ENCODE data around the gene LMTK3. TPM values are rescaled to one million over a fixed set of nuclear protein-coding genes. Genes with fewer than 3 reads are reported as not detected.
A peak's percentile ranks its signal among the peaks of the same experiment; 100 is the strongest.

The LMTK3 gene
- total RNA-seq, 2 experiments from 2014 or later = 10.2 to 12.8 TPM

DNA sequence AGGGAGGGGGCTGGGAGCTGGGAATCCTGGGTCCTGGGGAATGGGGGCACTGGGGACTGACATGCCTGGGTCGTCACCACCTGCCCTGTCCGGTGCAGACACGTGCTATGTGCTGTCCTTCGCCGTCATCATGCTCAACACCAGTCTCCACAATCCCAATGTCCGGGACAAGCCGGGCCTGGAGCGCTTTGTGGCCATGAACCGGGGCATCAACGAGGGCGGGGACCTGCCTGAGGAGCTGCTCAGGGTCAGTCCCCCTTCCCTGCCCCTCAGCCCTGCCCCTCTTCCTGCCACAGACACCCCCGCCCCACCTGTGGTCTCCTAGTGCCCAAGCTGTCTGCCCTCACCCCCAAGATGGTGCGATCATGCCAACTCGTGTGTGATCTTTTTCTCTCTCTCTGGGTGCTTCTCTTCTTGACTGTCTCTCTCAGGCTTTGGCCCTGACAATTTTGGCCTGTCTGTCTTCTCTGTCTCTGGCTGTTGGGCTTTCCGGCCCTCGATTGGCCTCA is 37.5 kb downstream of the LMTK3 start:
- H3K9me3 Mint-ChIP-seq = no peaks in the 10 kb centered on the region
- H3K36me3 Mint-ChIP-seq = peaks cover 17% of the 10 kb centered on the region
- no peak overlapping the region for H3K27ac Mint-ChIP-seq
- no peak for DNase-seq
- H3K27me3 Mint-ChIP-seq = no peaks in the 10 kb centered on the region
- ATAC-seq (ENCODE audit: low read depth) = no peak
- H3K4me3 Mint-ChIP-seq = no peak overlapping the region
- peaks cover 12% of the 10 kb centered on the region for H3K4me1 Mint-ChIP-seq
- POLR2A ChIA-PET = no interaction called here

DNA sequence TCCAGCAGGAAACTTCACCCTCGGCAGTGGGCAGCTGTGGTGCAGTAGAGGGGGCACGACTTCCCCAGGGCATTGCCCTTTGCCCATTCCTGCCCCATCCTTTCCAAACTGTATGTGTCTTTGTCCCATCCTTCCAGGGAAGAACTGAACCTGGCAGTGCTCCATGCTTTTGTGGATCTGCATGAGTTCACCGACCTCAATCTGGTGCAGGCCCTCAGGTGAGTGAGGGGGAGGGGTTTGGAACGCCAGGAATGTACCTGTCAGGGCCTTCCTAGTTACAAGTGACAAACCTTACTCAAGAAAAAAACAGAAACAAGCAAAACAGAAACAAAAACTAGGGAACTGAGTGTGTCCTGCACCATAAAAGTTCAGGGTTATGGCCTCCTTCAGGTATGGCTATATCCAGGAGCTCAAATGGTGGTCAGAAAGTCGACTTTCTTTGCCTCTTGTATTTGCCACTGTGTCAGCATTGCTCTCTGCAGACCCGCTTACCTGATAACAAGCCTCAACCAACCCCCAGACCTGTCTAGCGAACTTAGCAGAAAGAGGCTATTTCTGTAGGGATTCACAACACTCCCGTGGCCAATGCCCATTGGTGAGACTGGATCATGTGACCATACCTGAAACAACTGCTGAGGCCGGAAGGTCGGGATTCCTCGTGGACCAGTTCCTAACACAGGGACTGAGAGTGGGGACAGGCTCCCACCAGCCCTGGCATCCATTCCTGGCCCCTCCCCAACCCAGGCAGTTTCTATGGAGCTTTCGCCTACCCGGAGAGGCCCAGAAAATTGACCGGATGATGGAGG is 38.3 kb downstream of the LMTK3 start:
- DNase-seq (no peak), ATAC-seq (ENCODE audit: low read depth) (no peak)
- Mint-ChIP-seq H3K9me3 (no peaks in the 10 kb centered on the region), H3K27me3 (no peaks in the 10 kb centered on the region), H3K27ac (no peak overlapping the region), H3K36me3 (peaks cover 17% of the 10 kb centered on the region), H3K4me1 (peaks cover 14% of the 10 kb centered on the region), H3K4me3 (no peak overlapping the region)
- POLR2A ChIA-PET = interaction anchor here (0.5 kb wide), 1 partner anchor 109 kb away, joined by 4 read pairs; the partner anchor contains the start of genes SYNGR4 and TMEM143

DNA sequence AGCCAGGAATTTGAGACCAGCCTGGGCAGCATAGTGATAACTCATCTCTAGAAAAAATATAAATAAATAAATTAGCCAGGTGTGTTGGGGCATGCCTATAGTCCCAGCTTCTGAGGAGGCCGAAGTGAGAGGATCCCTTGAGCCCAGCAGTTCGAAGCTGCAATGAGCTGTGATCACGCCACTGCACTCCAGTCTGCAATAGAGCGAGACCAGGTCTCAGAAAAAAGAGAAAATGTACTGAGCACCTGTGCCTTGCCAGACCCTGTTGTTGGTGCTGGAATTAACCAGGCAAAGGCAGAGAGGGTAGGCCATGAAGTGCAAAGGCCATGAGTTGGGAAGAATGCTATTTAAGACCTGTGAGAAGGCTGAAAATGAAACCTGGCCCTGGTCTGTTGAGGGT is 39.8 kb downstream of the LMTK3 start:
- Mint-ChIP-seq H3K9me3 (no peaks in the 10 kb centered on the region), H3K27ac (no peak overlapping the region), H3K36me3 (peaks cover 17% of the 10 kb centered on the region), H3K27me3 (no peaks in the 10 kb centered on the region), H3K4me1 (peaks cover 19% of the 10 kb centered on the region), H3K4me3 (no peak overlapping the region)
- ATAC-seq (ENCODE audit: low read depth) = no peak
- no peak for DNase-seq
- POLR2A ChIA-PET = no interaction called here

DNA sequence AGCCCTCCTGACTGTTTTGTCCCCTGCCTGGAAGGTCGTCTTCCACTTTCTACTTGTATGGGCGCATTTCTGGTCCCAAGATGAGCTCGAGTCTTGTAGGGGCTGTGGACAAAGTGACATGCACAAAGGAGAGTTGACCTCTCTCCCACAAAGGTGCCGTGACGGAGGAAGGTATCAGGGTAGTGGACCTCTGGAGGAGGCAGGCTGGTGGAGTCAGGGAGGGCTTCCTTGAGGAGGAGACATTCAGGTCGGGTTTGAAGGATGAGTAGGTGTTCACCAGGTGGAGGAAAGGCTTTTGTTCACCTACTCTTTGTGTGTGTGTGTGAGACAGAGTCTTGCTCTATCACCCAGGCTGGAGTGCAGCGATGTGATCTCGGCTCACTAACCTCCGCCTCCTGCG is 40.8 kb downstream of the LMTK3 start:
- DNase-seq (no peak), ATAC-seq (ENCODE audit: low read depth) (no peak)
- peaks cover 17% of the 10 kb centered on the region for H3K36me3 Mint-ChIP-seq
- H3K27ac Mint-ChIP-seq = peak overlapping the region; percentile 55
- no peaks in the 10 kb centered on the region for H3K27me3 Mint-ChIP-seq
- no peaks in the 10 kb centered on the region for H3K9me3 Mint-ChIP-seq
- peak overlapping the region; percentile 84 for H3K4me3 Mint-ChIP-seq
- H3K4me1 Mint-ChIP-seq = peaks cover 19% of the 10 kb centered on the region
- POLR2A ChIA-PET = interaction anchor here (1.2 to 2.0 kb wide), 4 partner anchors 7 to 107 kb away, joined by 3 to 20 read pairs (median 4); partner anchors contain the start of genes SYNGR4 and TMEM143

DNA sequence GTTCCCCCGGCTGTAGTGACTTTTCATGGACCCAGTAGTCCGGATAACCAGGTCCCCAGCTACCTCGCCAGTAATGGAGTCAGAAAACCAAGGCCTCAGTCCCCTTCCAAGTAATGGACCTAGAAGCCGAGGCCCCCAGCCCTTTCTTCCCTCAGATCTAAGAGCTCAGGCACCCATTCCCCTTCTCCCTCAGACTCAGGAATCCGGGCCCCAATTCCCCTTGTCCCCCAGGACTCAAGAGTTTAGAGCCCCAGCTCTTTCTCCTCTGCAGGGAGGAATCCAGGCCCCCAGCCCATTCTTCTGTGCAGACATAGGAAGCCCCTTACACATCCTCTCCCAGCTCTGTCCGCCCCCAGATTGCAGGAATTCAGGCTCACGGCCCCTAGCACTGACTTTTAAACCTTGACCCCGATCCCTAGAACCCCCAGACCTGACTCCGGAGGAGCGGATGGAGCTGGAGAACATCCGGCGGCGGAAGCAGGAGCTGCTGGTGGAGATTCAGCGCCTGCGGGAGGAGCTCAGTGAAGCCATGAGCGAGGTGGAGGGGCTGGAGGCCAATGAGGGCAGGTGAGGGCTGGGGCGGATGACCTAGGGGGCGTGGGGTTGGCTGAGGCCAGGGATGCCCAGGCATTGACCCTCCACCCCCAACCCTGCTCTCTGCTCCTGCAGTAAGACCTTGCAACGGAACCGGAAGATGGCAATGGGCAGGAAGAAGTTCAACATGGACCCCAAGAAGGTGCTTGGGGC is 41.5 kb downstream of the LMTK3 start:
- H3K27ac Mint-ChIP-seq = peak overlapping the region; percentile 60
- POLR2A ChIA-PET = interaction anchor here (1.1 to 2.0 kb wide), 6 partner anchors 8 to 107 kb away, joined by 3 to 20 read pairs (median 4); partner anchors contain the start of genes SYNGR4 and TMEM143
- ATAC-seq (ENCODE audit: low read depth) (no peak), DNase-seq (no peak)
- peaks cover 13% of the 10 kb centered on the region for H3K36me3 Mint-ChIP-seq
- no peaks in the 10 kb centered on the region for H3K27me3 Mint-ChIP-seq
- peaks cover 19% of the 10 kb centered on the region for H3K4me1 Mint-ChIP-seq
- H3K4me3 Mint-ChIP-seq = peak overlapping the region; percentile 84
- no peaks in the 10 kb centered on the region for H3K9me3 Mint-ChIP-seq

GRCh38 chr19:48469289-48469881 is 42.2 kb downstream of the LMTK3 start, which contains the start of gene CYTH2:
CYTH2 (plus strand) TSS chr19:48469369; CDS start chr19:48469508, 139 bp downstream.
- Mint-ChIP-seq H3K4me1 (peaks cover 19% of the 10 kb centered on the region), H3K36me3 (peaks cover 13% of the 10 kb centered on the region), H3K4me3 (peak within 1 kb of the TSS; percentile 84), H3K27me3 (no peaks in the 10 kb centered on the region), H3K9me3 (no peaks in the 10 kb centered on the region), H3K27ac (peak within 1 kb of the TSS; percentile 85)
- POLR2A ChIA-PET = interaction anchor here (1.1 to 2.0 kb wide), 4 partner anchors 9 to 23 kb away, joined by 3 to 20 read pairs (median 4); no protein-coding TSS in a partner anchor
- ATAC-seq (ENCODE audit: low read depth) (peak; percentile 24), DNase-seq (peak; percentile 81)

GRCh38 chr19:48468772-48469288 is 42.8 kb downstream of the LMTK3 start:
- DNase-seq = peak; percentile 94
- ATAC-seq (ENCODE audit: low read depth) = peak; percentile 95
- POLR2A ChIA-PET = interaction anchor here (1.1 to 1.3 kb wide), 2 partner anchors 138 to 265 kb away, joined by 3 read pairs; no protein-coding TSS in a partner anchor
- Mint-ChIP-seq H3K36me3 (peaks cover 12% of the 10 kb centered on the region), H3K4me1 (peaks cover 21% of the 10 kb centered on the region), H3K27me3 (no peaks in the 10 kb centered on the region), H3K9me3 (no peaks in the 10 kb centered on the region), H3K4me3 (peak overlapping the region; percentile 84), H3K27ac (peak overlapping the region; percentile 85)

DNA sequence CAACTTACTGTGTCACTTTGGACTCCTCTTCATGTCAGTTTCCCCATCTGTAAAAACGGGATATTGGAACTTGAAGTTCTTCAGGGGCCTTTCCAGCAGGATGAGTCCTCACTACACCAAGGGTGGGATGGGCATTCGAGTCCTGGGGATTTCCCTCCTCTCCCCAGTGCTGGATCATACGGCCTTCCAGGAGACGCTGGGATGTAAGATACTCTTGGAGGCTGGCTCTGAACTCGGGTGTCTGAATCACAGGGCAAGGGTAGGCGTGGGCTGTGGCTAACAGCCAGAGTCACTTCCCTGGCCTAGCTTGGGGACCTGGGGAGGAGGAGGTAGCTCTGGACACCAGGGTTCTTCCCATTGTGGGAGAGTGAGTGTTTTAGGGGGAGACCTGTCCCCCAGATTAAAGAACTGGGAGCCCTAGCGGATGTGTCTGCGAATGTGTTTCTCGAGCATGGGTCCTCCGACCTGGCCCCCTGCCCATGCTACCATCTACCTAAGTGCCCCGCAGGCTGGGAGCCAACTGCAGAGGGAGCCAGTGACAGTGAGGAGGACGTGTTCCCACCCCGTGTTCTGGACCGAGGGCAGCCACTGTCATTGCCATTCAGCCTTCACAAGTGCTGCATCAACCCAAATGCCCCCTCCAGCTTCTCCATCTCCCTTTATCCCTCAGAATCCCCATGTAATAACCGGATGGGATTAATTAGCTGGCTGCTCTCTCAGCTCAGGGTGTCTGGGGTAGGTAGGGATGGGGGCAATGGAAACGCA is 44.9 kb downstream of the LMTK3 start:
- no peak overlapping the region for H3K4me3 Mint-ChIP-seq
- peaks cover 3% of the 10 kb centered on the region for H3K36me3 Mint-ChIP-seq
- peaks cover 17% of the 10 kb centered on the region for H3K4me1 Mint-ChIP-seq
- POLR2A ChIA-PET = interaction anchor here (0.9 to 1.2 kb wide), 3 partner anchors 8 to 104 kb away, joined by 3 to 8 read pairs (median 3); partner anchors contain the start of gene GRWD1
- no peak for DNase-seq
- H3K27ac Mint-ChIP-seq = no peak overlapping the region
- no peak for ATAC-seq (ENCODE audit: low read depth)
- H3K9me3 Mint-ChIP-seq = no peaks in the 10 kb centered on the region
- no peaks in the 10 kb centered on the region for H3K27me3 Mint-ChIP-seq

DNA sequence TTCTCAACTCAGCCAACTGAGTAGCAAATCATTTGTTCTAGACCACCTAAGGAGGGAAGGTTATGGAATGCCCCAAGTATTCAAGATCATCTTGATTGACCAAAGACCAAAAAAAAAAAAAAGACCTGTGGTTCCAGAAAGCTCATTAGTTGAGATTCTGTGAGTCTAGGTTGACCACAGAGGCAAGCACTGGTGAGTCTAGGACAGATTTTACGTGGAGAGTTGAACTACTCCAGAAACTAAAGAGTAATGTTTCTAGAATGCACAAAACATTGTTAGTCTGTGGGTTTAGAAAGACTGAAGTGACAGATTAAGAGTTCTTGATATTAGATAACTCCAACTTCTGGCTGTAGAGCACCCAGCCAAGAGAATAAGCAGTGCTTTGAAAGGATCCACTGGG is 46.4 kb downstream of the LMTK3 start:
- ATAC-seq (ENCODE audit: low read depth) = no peak
- Mint-ChIP-seq H3K4me1 (peaks cover 13% of the 10 kb centered on the region), H3K9me3 (no peaks in the 10 kb centered on the region), H3K27me3 (no peaks in the 10 kb centered on the region), H3K4me3 (no peak overlapping the region), H3K36me3 (peaks cover 1% of the 10 kb centered on the region), H3K27ac (no peak overlapping the region)
- POLR2A ChIA-PET = no interaction called here
- no peak for DNase-seq

DNA sequence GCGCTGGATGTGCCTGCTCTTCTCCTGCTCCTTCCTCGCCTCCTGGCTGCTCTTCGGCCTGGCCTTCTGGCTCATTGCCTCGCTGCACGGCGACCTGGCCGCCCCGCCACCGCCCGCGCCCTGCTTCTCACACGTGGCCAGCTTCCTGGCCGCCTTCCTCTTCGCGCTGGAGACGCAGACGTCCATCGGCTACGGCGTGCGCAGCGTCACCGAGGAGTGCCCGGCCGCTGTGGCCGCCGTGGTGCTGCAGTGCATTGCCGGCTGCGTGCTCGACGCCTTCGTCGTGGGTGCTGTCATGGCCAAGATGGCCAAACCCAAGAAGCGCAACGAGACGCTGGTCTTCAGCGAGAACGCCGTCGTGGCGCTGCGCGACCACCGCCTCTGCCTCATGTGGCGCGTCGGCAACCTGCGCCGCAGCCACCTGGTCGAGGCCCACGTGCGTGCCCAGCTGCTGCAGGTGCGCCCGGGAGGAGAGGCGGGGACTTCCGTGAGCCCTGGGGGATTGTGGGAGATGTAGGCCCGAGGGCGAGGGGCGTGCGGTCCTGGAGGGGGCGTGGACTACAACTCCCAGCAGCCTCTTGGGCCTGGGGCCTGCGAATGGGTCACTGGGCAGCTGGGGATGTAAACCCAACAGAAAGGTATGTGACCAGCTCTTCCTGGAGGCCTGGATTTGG is 49.5 kb downstream of the LMTK3 start:
- H3K4me1 Mint-ChIP-seq = peaks cover 3% of the 10 kb centered on the region
- H3K4me3 Mint-ChIP-seq = no peak overlapping the region
- no peak for ATAC-seq (ENCODE audit: low read depth)
- no peak for DNase-seq
- peaks cover 1% of the 10 kb centered on the region for H3K36me3 Mint-ChIP-seq
- POLR2A ChIA-PET = interaction anchor here (0.6 kb wide), 1 partner anchor 66 kb away, joined by 3 read pairs; no protein-coding TSS in a partner anchor
- H3K27me3 Mint-ChIP-seq = no peaks in the 10 kb centered on the region
- H3K27ac Mint-ChIP-seq = no peak overlapping the region
- no peaks in the 10 kb centered on the region for H3K9me3 Mint-ChIP-seq

- peaks cover 3% of the 10 kb centered on the region for H3K4me1 Mint-ChIP-seq
- H3K27me3 Mint-ChIP-seq = no peaks in the 10 kb centered on the region
- no peak overlapping the region for H3K27ac Mint-ChIP-seq
- no peak overlapping the region for H3K4me3 Mint-ChIP-seq
- DNase-seq = no peak
- POLR2A ChIA-PET = interaction anchor here (0.6 kb wide), 1 partner anchor 66 kb away, joined by 3 read pairs; no protein-coding TSS in a partner anchor
- peaks cover 1% of the 10 kb centered on the region for H3K36me3 Mint-ChIP-seq
- no peaks in the 10 kb centered on the region for H3K9me3 Mint-ChIP-seq
- ATAC-seq (ENCODE audit: low read depth) = no peak
Measured at GRCh38 chr19:48461651-48461981, 50.0 kb downstream of the LMTK3 start.

DNA sequence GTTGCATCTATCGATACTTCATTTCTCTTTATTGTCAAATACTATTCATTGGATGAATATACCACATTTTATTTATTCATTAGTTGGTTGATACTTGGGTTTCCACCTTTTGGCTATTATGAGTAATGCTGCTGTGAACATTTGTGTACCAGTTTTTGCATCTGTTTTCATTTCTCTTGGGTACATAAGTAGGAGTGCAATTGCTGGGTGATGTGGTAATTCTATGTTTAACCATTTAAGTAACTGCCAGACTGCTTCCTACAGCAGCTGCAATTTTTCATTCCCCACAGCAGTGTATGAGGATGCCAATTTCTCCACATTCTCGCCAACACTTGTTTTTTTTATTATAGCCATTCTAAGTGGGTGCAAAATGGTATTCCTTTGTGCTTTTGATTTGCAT is 53.6 kb downstream of the LMTK3 start:
- no peak for DNase-seq
- POLR2A ChIA-PET = interaction anchor here (0.9 kb wide), 1 partner anchor 13 kb away, joined by 3 read pairs; no protein-coding TSS in a partner anchor
- no peak overlapping the region for H3K27ac Mint-ChIP-seq
- no peak for ATAC-seq (ENCODE audit: low read depth)
- peaks cover 4% of the 10 kb centered on the region for H3K4me1 Mint-ChIP-seq
- H3K4me3 Mint-ChIP-seq = no peak overlapping the region
- no peaks in the 10 kb centered on the region for H3K9me3 Mint-ChIP-seq
- peaks cover 4% of the 10 kb centered on the region for H3K36me3 Mint-ChIP-seq
- H3K27me3 Mint-ChIP-seq = no peaks in the 10 kb centered on the region
